ENCODE measurements around the gene TMEM273.

DNA sequence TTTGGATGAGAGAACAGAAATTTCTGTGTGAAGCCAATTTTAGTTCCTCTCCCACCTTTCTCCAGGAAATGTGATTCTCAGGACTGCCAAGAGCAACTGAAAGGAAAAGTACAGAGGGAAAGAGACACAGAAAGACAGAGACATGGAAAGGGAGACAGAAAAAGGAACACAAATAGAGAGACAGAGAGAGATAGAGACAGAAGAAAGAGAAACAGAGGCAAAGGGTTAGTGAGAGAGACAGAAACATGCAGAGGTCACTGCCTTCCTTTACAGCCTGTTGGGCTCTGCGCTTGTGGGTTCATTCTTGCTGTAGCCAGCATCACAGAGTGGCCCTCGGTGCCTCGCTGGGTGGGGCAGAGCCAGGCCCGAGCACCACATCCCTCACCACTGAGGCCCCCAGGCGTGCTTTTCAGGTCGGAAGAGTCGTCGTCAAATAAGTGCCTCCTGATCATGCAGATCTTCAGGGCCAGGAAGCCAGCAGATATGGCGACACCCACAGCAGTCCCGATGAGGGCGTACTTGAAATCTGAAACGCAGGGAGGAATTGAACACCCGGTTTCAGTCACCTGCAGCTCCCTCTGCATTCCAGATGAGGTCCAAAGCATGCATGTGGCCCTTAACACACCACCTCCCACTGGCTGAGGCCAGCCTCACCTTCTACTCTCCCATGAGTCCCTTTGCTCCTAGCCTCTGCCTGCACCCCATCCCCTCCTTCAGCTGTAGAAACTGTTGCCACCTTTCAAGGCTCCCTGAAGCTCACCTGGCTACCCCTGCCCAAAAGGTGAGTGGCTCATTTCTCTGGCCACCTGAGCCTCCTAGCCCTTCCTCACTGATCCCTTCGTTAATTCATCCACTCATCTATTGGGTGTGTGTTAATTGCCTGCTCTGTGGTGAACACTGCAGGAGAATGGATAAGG is 21.4 kb downstream of the TMEM273 start:
- TF ChIP-seq, protein P1, sequence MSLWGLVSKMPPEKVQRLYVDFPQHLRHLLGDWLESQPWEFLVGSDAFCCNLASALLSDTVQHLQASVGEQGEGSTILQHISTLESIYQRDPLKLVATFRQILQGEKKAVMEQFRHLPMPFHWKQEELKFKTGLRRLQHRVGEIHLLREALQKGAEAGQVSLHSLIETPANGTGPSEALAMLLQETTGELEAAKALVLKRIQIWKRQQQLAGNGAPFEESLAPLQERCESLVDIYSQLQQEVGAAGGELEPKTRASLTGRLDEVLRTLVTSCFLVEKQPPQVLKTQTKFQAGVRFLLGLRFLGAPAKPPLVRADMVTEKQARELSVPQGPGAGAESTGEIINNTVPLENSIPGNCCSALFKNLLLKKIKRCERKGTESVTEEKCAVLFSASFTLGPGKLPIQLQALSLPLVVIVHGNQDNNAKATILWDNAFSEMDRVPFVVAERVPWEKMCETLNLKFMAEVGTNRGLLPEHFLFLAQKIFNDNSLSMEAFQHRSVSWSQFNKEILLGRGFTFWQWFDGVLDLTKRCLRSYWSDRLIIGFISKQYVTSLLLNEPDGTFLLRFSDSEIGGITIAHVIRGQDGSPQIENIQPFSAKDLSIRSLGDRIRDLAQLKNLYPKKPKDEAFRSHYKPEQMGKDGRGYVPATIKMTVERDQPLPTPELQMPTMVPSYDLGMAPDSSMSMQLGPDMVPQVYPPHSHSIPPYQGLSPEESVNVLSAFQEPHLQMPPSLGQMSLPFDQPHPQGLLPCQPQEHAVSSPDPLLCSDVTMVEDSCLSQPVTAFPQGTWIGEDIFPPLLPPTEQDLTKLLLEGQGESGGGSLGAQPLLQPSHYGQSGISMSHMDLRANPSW (CRISPR knock-in tag; conservative IDR thresholded peaks at IDR 0.05; ENCODE audit: low read depth), result no peak
- no peak for TF ChIP-seq CTCF (IDR thresholded peaks at IDR 0.05)
- TF ChIP-seq RELA (CRISPR knock-in tag; IDR thresholded peaks at IDR 0.05; ENCODE audit: borderline replicate concordance), result no peak
- TF ChIP-seq FOXJ3 (CRISPR knock-in tag; IDR thresholded peaks at IDR 0.05; ENCODE audit: borderline replicate concordance), result no peak
- no peak for TF ChIP-seq JUN (CRISPR knock-in tag; IDR thresholded peaks at IDR 0.05)
